C4-2B (cell line): ENCODE measurements around the gene PPIF.

Source experiments
- ZFX ChIP-seq: fragments of 450-650 bp; IDR thresholded peaks from 2 replicates; pipeline ENCODE4 v1.6.1; 2017
- TF ChIP-seq, protein P1 (sequence below): fragments of 450-650 bp; conservative IDR thresholded peaks from 2 replicates; pipeline ENCODE4 v1.5.1; 2017; ENCODE audit warnings: mild to moderate bottlenecking

DNA sequence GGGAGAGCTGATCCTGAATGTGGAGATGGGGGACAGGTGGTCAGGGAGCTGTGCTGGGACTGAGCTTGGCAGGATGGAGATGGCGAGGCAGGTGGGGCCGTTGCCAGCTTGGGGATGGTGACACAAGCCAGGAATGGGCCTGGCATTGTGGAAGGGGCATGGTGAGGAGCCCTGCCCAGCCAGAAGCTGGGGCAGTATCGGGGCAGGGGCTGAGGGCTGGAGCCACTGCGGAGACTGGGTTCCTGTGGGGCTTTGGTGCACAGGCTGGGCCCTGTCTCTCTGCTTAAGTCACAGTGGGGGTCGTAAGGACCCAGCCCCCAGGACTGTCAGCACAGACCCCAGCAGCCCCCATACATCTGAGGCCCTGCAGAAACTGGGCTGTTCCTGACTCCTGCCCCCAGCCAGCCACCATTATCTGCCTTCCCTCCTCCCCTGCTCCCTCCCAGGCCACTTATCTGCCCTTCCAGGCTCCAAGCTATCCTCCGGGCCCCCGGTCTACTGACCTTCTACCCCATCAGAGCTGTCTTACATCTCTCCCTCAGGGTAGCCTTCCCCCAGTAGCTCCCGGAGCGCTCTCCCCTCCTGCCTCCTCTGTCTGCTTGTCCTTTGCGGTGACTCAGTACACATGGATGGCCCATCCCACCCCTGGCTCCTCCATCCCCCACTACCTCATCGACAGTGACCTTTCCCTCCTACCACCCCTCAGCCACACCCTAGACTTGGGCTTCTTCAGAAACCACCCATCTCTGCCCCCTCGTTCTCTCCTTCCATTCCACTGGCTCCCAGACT, 44.2 kb downstream of the PPIF start:
- TF ChIP-seq, protein P1, sequence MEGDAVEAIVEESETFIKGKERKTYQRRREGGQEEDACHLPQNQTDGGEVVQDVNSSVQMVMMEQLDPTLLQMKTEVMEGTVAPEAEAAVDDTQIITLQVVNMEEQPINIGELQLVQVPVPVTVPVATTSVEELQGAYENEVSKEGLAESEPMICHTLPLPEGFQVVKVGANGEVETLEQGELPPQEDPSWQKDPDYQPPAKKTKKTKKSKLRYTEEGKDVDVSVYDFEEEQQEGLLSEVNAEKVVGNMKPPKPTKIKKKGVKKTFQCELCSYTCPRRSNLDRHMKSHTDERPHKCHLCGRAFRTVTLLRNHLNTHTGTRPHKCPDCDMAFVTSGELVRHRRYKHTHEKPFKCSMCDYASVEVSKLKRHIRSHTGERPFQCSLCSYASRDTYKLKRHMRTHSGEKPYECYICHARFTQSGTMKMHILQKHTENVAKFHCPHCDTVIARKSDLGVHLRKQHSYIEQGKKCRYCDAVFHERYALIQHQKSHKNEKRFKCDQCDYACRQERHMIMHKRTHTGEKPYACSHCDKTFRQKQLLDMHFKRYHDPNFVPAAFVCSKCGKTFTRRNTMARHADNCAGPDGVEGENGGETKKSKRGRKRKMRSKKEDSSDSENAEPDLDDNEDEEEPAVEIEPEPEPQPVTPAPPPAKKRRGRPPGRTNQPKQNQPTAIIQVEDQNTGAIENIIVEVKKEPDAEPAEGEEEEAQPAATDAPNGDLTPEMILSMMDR = no peak
- no peak for TF ChIP-seq ZFX
